SH-SY5Y (cell line): Measurements from ENCODE around the gene RAN.

Experiments used
- GATA2 ChIP-seq: IDR thresholded peaks from 2 replicates; pipeline ENCODE4 v1.6.1; 2011; ENCODE audit warnings: mild to moderate bottlenecking, low read depth, low read length
- GATA3 ChIP-seq: IDR thresholded peaks from 2 replicates; pipeline ENCODE4 v1.6.1; 2011; ENCODE audit warnings: low read depth, mild to moderate bottlenecking, low read length, moderate library complexity

The RAN gene

DNA sequence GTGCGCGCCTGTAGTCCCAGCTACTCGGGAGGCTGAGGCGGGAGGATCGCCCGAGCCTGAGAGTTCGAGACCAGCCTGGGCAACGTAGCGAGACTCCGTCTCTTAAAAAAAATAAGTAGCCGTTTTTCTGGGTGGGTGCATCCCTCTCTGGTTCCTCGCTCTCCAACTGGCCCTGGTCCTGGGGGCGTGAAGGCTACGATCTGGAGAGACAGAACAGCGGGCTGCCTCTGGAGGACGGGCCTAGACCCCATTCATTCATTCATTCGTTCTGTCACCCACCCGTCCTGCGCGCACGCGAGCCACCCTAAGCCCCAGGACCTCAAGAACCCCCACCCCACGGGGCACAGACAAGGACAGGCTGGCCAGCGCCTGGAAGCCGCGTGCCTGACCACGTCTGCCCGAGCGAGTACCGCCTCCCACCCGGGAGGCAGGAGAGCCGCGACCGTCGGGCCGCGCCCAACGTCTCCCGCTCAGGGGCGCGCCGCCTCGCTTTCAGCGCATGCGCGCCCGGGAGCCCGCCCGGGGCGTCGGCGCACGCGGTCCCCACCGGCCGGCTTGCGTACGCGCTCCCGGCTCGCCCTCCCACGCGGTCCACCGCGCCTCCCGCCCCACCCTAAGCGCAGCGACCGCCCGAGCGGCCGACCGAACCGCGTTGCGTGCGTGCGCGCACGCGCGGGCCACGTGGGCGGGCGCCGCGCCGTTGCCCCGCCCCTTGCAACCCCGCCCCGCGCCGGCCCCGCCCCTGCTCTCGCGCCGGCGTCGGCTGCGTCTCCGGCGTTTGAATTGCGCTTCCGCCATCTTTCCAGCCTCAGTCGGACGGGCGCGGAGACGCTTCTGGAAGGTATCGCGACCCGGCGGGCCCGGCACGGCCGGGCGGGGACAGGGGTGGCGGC lies at the start of gene RAN:
TSS of gene RAN (plus strand) at position 781 of the 893 bp plus-strand sequence. CDS start 528 bp downstream, outside the sequence.
- no peak for TF ChIP-seq GATA3

DNA sequence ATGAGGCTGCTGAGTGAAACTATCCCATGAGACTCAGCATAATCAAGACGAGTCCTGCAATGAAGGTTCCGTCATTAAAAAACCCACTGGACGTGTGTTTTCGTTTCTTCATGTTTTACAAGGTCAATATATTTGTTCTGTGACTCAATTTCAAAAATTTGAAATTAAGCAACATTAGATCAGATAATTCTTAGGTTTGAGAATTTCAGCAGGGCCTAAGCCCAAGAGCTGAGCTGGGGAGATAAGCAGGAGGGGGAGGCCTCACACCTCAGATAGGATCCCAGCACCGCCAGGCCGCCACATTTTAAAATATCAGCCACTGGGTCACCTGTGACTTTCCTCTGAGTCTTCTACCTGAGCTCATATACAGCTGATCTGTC lies 46.1 kb upstream of the RAN start:
- TF ChIP-seq GATA2 (no peak), GATA3 (no peak)

- TF ChIP-seq GATA3 (no peak), GATA2 (no peak)
Observed at GRCh38 chr12:130826151-130826801, 45.6 kb upstream of the RAN start.

DNA sequence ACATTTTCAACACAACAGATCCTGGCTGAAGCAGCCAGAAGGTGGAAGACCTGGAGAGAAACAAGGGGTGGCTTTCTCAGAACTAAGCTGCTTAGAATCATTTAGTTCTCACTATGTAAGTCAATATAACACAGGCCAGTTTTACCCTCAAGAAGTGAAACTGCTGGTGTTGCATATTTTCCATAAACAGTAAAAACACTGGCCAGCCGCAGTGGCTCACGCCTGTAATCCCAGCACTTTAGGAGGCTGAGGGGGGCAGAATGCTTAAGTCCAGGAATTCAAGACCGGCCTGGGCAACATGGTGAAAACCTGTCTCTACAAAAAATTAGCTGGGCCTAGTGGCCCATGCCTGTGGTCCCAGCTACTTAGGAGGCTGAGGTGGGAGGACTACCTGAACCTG lies 44.4 kb upstream of the RAN start:
- TF ChIP-seq GATA3 = no peak

GRCh38 chr12:130828895-130829294 lies 43.0 kb upstream of the RAN start:
- TF ChIP-seq GATA2 (no peak), GATA3 (no peak)

GRCh38 chr12:130829391-130830245 lies 42.2 kb upstream of the RAN start:
- TF ChIP-seq GATA2 (no peak), GATA3 (no peak)

- TF ChIP-seq GATA2 (no peak), GATA3 (no peak)
Observed at GRCh38 chr12:130830246-130830551, 41.7 kb upstream of the RAN start.

DNA sequence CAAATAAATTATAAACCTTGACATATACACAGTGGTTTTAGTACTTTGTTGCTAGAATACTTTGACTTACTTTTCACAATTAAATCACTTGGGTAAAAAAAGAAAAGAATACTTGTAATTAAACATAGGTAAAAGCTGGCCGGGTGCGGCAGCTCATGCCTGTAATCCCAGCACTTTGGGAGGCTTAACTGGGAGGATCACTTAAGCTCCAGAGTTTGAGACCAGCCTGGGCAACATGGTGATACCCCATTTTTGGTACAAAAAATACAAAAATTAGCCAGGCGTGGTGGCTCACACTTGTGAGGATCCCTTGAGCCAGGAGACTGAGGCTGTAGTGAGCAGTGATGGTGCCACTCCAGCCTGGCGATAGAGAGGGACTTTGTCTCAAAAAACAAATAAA lies 40.6 kb upstream of the RAN start:
- TF ChIP-seq GATA3 = no peak

- TF ChIP-seq GATA2 (no peak), GATA3 (no peak)
Observed at GRCh38 chr12:130831876-130832405, 39.9 kb upstream of the RAN start.

GRCh38 chr12:130832561-130833209 lies 39.2 kb upstream of the RAN start:
- TF ChIP-seq GATA2 (no peak), GATA3 (no peak)

DNA sequence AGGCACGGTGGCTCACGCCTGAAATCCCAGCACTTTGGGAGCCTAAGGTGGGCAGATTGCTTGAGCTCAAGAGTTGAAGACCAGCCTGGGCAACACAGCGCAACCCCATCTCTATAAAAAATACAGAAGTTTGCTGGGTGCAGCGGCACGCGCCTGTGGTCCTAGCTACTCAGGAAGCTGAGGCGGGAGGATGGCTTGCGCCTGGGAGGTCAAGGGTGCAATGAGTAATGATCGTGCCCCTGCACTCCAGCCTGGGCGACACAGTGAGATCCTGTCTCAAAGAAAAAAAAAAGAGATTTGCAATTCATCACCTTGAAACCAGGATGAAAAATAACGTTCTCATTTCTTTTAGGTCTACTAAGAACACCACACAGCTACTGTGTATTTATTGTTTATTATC lies 36.9 kb upstream of the RAN start:
- no peak for TF ChIP-seq GATA3
- no peak for TF ChIP-seq GATA2

- TF ChIP-seq GATA3 = no peak
- TF ChIP-seq GATA2 = no peak
Observed at GRCh38 chr12:130835436-130835835, 36.4 kb upstream of the RAN start.

- no peak for TF ChIP-seq GATA3
- no peak for TF ChIP-seq GATA2
Observed at GRCh38 chr12:130838284-130838950, 33.4 kb upstream of the RAN start.
